ENCODE data around the gene ABCA5.
A peak's percentile ranks its signal among the peaks of the same experiment; 100 is the strongest.

The ABCA5 gene

GRCh38 chr17:69250641-69251040 is 76.3 kb downstream of the ABCA5 start:
- DNase-seq = no peak

DNA sequence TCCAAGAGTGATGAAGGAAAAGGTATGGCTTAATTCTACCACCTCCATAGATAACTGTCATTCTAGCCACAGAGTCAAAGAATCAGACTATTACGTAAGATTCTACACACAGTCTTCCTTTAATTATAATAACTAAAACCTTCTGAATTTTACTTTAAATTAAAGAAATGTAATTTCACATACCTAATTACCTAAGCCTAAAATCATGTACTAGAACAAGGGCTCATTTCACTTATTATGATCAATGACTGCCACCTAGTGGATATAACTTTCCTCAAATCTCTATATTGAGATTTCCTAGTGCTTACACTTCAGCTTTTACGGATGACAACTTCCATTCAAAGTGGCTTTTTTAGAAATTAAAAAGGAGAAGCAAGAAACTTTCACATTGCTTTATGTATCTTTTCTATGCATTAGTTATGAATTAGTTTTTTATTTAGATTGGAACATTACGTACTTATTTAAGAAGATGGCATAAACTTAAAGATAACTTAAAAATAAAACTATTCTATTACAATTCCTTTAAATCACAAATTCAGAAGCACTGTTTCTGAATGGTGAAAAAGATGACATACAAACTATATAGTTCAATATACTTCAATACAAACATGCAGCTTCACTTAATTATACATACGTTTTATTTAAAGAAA is 80.1 kb downstream of the ABCA5 start:
- peak; percentile 26 for DNase-seq

GRCh38 chr17:69246202-69246601 is 80.7 kb downstream of the ABCA5 start:
- no peak for DNase-seq

DNA sequence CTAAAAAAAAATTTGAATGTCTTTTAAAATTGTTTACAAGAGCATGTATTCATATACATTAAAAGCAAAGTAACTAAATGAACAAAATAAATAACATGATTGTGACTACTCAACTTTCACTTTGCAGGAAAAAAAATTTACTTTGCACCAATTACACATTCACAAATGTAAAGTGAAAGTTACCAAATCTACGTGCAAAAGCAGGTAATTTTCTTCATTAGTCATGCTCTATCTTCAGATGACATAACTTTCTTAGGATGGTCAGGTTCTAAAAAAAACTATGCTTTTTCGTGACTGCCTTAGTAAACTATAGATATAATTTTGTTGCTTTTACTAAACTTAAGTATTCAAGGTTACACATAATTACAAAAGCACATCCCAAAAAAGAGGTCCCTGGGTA is 81.3 kb downstream of the ABCA5 start:
- no peak for DNase-seq

- DNase-seq = no peak
Observed at GRCh38 chr17:69239611-69240600, 87.0 kb downstream of the ABCA5 start.

DNA sequence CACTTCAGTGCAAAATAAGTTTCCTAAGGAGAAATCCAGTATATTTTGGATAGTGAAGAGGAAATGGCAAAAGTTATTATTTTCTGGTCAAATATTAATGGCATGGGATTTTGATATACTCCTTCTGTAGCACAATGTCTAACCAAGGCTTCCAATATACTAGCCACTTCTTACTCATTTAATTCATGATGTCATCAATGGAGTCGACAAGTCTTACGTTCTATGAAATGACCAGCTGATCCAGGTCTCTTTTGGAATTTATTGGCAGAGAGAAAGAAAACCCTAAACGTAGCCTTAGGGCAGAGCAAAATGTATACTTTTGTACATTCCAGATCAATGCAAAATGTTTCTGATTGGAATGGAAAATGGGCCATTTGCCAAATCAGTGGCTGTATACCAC is 90.0 kb downstream of the ABCA5 start:
- no peak for DNase-seq

DNA sequence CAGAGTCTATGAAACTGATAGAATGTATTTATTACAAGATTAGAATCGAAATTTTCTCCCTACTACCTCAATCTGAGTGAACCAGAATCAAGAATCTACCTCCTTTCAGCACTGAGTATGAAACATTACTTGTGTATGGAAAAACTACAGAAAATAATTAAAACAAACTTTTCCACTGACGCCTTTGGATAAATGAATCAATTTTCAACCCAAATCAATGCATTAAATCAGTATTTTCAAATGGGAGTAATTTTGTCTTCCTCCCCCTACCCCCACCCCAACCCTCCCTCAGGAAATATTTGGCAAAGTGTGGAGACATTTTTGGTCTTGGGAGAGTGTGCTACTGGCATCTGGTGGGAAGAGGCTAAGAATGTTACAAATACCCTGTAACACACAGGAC is 90.5 kb downstream of the ABCA5 start:
- DNase-seq = no peak

GRCh38 chr17:69235338-69236058 is 91.4 kb downstream of the ABCA5 start:
- peak; percentile 18 for DNase-seq

GRCh38 chr17:69232650-69233049 is 94.3 kb downstream of the ABCA5 start:
- no peak for DNase-seq

DNA sequence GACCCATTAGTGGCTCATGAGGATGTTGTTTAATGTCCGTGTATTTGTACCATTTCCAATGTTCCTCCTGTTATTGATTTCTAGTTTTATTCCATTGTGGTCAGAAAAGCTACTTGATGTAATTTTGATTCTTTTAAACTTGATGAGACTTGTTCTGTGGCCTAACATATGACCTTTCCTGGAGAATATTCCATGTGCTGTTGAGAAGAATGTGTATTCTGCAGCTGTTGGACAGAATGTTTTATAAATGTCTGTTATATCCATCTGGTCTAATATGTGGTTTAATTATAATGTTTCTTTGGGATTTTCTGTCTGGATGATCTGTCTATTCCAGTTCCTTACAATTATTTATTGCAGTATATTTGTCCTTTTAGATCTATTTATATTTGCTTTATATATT is 95.4 kb downstream of the ABCA5 start:
- DNase-seq = no peak

DNA sequence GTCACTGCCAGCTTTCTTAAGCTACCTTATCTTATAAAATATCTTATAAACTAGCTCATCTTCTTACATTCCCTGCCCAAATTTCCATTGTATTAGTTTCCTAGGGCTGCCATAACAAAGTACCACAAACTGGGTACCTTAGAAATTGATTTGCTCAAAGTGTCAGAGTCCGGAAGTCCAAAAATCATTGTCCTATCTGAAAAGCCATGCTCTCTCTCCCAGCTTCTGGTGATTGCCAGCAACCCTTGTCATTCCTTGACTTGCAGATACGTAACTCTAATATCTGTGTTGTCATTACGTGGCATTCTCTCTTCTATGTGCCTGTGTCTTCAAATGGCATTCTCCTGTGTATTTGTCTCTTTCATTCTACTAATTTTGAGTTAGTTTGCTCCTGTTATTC is 96.0 kb downstream of the ABCA5 start:
- no peak for DNase-seq

- DNase-seq = no peak
Observed at GRCh38 chr17:69228576-69228975, 98.4 kb downstream of the ABCA5 start, which contains the start of gene ABCA10. TSS of gene ABCA10 (minus strand) at chr17:69228824. CDS start at chr17:69225358, 3,466 bp downstream.

- no peak for DNase-seq
Observed at GRCh38 chr17:69228018-69228417, 98.9 kb downstream of the ABCA5 start.

DNA sequence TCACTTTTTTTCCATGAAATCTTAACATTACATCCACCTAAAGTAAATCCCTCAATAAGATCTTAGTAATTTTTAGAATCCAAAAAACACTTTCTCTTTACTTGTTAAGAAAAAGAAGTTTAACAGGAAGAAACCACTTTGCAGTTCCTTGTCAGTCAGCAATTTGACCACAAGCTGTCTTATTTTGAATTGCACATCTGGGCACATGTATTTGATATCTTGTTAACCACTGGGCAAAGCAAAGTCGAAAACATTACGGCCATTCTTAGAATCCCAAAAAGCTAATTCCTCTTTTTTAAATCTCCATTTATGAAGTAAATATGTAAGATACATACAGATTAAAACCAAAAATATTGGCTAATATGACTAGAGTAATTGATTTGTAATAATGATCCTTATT is 99.4 kb downstream of the ABCA5 start:
- DNase-seq = no peak

GRCh38 chr17:69223809-69224208 is 103.1 kb downstream of the ABCA5 start:
- DNase-seq = no peak

DNA sequence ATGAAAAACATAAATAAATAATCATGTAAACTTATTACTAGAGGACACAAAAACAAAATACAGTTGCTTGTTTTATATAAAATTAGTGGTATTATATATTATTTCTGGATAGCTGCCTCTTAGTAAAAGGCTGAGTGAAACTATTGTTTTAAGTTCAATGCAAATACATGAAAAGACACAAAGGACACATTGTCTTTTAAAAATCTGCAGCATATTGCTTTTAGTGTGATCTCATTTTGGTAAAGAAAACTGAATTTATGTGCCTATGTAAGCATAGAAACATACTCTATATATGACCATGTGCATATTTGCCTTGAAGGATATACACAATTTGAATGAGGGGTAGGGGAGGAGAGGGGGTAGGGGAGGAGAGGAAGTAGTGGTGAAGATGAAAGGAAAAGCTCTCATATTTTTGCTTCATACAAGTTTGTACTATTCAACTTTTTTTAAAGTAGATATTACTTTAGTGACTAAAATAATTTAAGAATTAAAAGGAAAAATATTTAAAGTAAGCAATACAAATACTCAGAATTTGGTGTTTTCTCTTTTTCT is 104.2 kb downstream of the ABCA5 start:
- no peak for DNase-seq

GRCh38 chr17:69220098-69220497 is 106.8 kb downstream of the ABCA5 start:
- no peak for DNase-seq

GRCh38 chr17:69218986-69219385 is 107.9 kb downstream of the ABCA5 start:
- DNase-seq = no peak

- no peak for DNase-seq
Observed at GRCh38 chr17:69213059-69213813, 113.7 kb downstream of the ABCA5 start.

DNA sequence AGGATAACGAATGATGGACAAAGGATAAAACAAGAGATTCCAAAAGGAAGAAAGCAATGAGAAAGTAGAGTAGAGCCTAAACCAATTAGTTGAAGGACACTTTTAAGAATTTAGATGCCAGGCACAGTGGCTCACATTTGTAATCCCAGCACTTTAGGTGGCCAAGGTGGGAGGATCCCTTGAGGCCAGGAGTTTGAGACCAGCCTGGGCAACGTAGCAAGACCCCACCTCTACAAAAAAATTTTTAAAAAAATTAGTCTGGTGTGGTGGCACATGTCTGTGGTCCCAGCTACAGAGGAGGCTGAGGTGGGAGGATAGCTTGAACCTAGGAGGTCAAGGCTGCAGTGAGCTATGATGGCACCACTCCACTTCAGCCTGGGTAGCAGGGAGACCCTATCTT is 118.3 kb downstream of the ABCA5 start:
- DNase-seq = no peak

DNA sequence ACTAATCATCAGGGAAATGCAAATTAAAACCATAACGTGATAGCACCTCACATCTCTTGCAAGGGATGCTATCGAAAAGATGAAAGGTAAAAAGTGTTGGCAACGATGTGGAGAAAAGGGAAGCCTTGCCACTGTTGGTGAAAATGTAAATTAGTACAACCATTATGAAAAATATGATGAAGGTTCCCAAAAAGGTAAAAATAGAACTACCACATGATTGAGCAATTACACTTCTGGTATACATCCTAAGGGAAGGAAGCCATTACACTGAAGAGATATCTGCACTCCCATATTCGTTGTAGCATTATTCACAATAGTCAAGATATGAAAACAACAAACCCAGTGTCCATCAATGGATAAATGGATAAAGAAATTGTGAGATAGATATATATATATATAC is 119.8 kb downstream of the ABCA5 start:
- DNase-seq = no peak

GRCh38 chr17:69198238-69198637 is 128.7 kb downstream of the ABCA5 start:
- DNase-seq = no peak

Measured in NCI-H524 treated with DMSO at 0.1 percent for 48 hours (cell line).